HEK293 (cell line): Measurements from ENCODE around the gene PRPF38A.

Experiments used
- CTCF ChIA-PET: fragments of 350-600 bp; formaldehyde crosslinking; extraction: SDS; loops from one replicate; lab custom pipeline; 2021; ENCODE audit warnings: antibody characterized with exemption; lab: Yijun Ruan, JAX
- POLR2A ChIA-PET: fragments of 300-600 bp; formaldehyde crosslinking; extraction: SDS; loops from one replicate; lab custom pipeline; 2020; ENCODE audit warnings: antibody characterized with exemption, inconsistent platforms; lab: Yijun Ruan, JAX
- H3K27ac ChIP-seq: fragments of 200-500 bp; sonication (Bioruptor generic); 2 replicates; pipeline ENCODE4 v1.5.1; 2014; ENCODE audit warnings: low read depth, low read length, control low read depth, inconsistent platforms; ENCODE audit errors: extremely low read depth
- H3K36me3 ChIP-seq, 2 experiments: fragments of 200-500 bp in 1 of 2; sonication (Bioruptor generic) in 1 of 2; 1 replicate in 1 of 2; 2 replicates in 1 of 2; pipeline ENCODE4 v1.5.1; 2014 to 2017; ENCODE audit warnings: inconsistent platforms in 2 of 2, low read length in 2 of 2; ENCODE audit not compliant: control insufficient read depth in 2 of 2, insufficient read depth in 1 of 2
- H3K4me1 ChIP-seq: fragments of 200-500 bp; sonication (Bioruptor generic); 2 replicates; pipeline ENCODE4 v1.5.1; 2014; ENCODE audit warnings: mild to moderate bottlenecking, low read length, inconsistent platforms; ENCODE audit not compliant: control insufficient read depth, insufficient read depth
- H3K4me3 ChIP-seq: 2 replicates; pipeline ENCODE4 v1.5.1; 2011; ENCODE audit warnings: low read depth, mild to moderate bottlenecking, control low read depth, low read length, moderate library complexity
- H3K9me3 ChIP-seq: fragments of 200-500 bp; sonication (Bioruptor generic); 2 replicates; pipeline ENCODE4 v1.5.1; 2014; ENCODE audit warnings: low read depth, low read length, inconsistent platforms; ENCODE audit not compliant: control insufficient read depth, insufficient read depth
- GLIS2 ChIP-seq: fragments of 450-650 bp; formaldehyde crosslinking; IDR thresholded peaks from 2 replicates; pipeline ENCODE4 v1.5.1; 2016; ENCODE audit warnings: missing biosample characterization, missing genetic modification characterization
- KLF9 ChIP-seq: fragments of 450-650 bp; formaldehyde crosslinking; IDR thresholded peaks from 2 replicates; pipeline ENCODE4 v1.5.1; 2016; ENCODE audit warnings: missing biosample characterization, missing genetic modification characterization, low read depth
- REST ChIP-seq: fragments of 450-650 bp; formaldehyde crosslinking; IDR thresholded peaks from 2 replicates; pipeline ENCODE4 v1.5.1; 2016; ENCODE audit warnings: missing biosample characterization, missing genetic modification characterization
- ZNF121 ChIP-seq: fragments of 450-650 bp; formaldehyde crosslinking; IDR thresholded peaks from 2 replicates; pipeline ENCODE4 v1.5.1; 2016; ENCODE audit warnings: missing biosample characterization, missing genetic modification characterization
- ZNF148 ChIP-seq: fragments of 450-650 bp; formaldehyde crosslinking; IDR thresholded peaks from 2 replicates; pipeline ENCODE4 v1.5.0; 2017; ENCODE audit warnings: missing biosample characterization, missing genetic modification characterization, borderline replicate concordance
- ZNF19 ChIP-seq: fragments of 450-650 bp; formaldehyde crosslinking; IDR thresholded peaks from 2 replicates; pipeline ENCODE4; 2016; ENCODE audit warnings: missing biosample characterization, missing genetic modification characterization, low read depth
- ZNF280C ChIP-seq: fragments of 450-650 bp; formaldehyde crosslinking; IDR thresholded peaks from 2 replicates; pipeline ENCODE4 v1.5.1; 2016; ENCODE audit warnings: missing biosample characterization, missing genetic modification characterization
- ZNF335 ChIP-seq: fragments of 450-650 bp; formaldehyde crosslinking; conservative IDR thresholded peaks from 2 replicates; pipeline ENCODE4 v1.5.1; 2016; ENCODE audit warnings: missing biosample characterization, missing genetic modification characterization
- ZSCAN16 ChIP-seq: fragments of 450-650 bp; formaldehyde crosslinking; IDR thresholded peaks from 2 replicates; pipeline ENCODE4 v1.5.1; 2016; ENCODE audit warnings: missing biosample characterization, missing genetic modification characterization
- TF ChIP-seq, protein P1 (sequence below): sonication (generic); formaldehyde crosslinking; IDR thresholded peaks from 2 replicates; pipeline ENCODE4 v1.8.1; 2022; ENCODE audit warnings: mild to moderate bottlenecking, moderate library complexity, missing genetic modification reagents

Gene PRPF38A

GRCh38 chr1:52404975-52405338 is 555 bp downstream of the PRPF38A start:
- no peaks in the 10 kb centered on the region for H3K9me3 ChIP-seq
- POLR2A ChIA-PET, result interaction anchor here (0.6 to 2.2 kb wide), 13 partner anchors 9 to 350 kb away, joined by 3 to 22 read pairs (median 4); partner anchors contain the start of genes BTF3L4, TUT4 and TXNDC12
- CTCF ChIA-PET, result interaction anchor here (0.7 to 0.9 kb wide), 2 partner anchors 265 to 294 kb away, joined by 3 read pairs; no protein-coding TSS in a partner anchor
- H3K36me3 ChIP-seq, result peaks cover 21 to 63% of the 10 kb centered on the region in 2 experiments; a peak in 2 of 3 replicates
- H3K4me3 ChIP-seq, result peak overlapping the region; percentile 83
- peak overlapping the region; percentile 68 for H3K27ac ChIP-seq
- no peak for TF ChIP-seq GLIS2 (tag by site-specific recombination)
- TF ChIP-seq REST, result no peak
- peak; percentile 27; the same call in 1 of the 2 replicates for TF ChIP-seq ZNF335 (tag by site-specific recombination)
- no peak for TF ChIP-seq ZNF280C (tag by site-specific recombination)
- no peak for TF ChIP-seq ZSCAN16 (tag by site-specific recombination)
- no peaks in the 10 kb centered on the region for H3K4me1 ChIP-seq

GRCh38 chr1:52413410-52413989 is 9.1 kb downstream of the PRPF38A start:
- TF ChIP-seq, protein P1, sequence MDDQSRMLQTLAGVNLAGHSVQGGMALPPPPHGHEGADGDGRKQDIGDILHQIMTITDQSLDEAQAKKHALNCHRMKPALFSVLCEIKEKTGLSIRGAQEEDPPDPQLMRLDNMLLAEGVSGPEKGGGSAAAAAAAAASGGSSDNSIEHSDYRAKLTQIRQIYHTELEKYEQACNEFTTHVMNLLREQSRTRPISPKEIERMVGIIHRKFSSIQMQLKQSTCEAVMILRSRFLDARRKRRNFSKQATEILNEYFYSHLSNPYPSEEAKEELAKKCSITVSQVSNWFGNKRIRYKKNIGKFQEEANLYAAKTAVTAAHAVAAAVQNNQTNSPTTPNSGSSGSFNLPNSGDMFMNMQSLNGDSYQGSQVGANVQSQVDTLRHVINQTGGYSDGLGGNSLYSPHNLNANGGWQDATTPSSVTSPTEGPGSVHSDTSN (CRISPR knock-in tag), result no peak
- peak; percentile 78 for TF ChIP-seq ZNF121 (tag by site-specific recombination)
- TF ChIP-seq KLF9 (tag by site-specific recombination), result no peak
- TF ChIP-seq ZNF148 (tag by site-specific recombination), result no peak
- TF ChIP-seq ZNF19 (tag by site-specific recombination), result no peak
- Histone ChIP-seq H3K9me3 (no peaks in the 10 kb centered on the region), H3K27ac (no peak overlapping the region), H3K4me1 (no peaks in the 10 kb centered on the region), H3K4me3 (no peak overlapping the region), H3K36me3 (peaks cover 60 to 95% of the 10 kb centered on the region in 2 experiments)
- POLR2A ChIA-PET, result interaction anchor here (1.0 kb wide), 1 partner anchor 13 kb away, joined by 3 read pairs; no protein-coding TSS in a partner anchor
- CTCF ChIA-PET, result interaction anchor here (0.6 kb wide), 1 partner anchor 36 kb away, joined by 6 read pairs; no protein-coding TSS in a partner anchor
